ENCODE data around the gene KPNA6. TPM values are rescaled to one million over a fixed set of nuclear protein-coding genes. Genes with fewer than 3 reads are reported as not detected.
A peak's percentile ranks its signal among the peaks of the same experiment; 100 is the strongest.

Gene KPNA6
- total and polyA plus RNA-seq, 2 of the 13 experiments (the other 11 are each of a cell fraction or from before 2014, with no cell fraction given), result 22.0 to 47.5 TPM

DNA sequence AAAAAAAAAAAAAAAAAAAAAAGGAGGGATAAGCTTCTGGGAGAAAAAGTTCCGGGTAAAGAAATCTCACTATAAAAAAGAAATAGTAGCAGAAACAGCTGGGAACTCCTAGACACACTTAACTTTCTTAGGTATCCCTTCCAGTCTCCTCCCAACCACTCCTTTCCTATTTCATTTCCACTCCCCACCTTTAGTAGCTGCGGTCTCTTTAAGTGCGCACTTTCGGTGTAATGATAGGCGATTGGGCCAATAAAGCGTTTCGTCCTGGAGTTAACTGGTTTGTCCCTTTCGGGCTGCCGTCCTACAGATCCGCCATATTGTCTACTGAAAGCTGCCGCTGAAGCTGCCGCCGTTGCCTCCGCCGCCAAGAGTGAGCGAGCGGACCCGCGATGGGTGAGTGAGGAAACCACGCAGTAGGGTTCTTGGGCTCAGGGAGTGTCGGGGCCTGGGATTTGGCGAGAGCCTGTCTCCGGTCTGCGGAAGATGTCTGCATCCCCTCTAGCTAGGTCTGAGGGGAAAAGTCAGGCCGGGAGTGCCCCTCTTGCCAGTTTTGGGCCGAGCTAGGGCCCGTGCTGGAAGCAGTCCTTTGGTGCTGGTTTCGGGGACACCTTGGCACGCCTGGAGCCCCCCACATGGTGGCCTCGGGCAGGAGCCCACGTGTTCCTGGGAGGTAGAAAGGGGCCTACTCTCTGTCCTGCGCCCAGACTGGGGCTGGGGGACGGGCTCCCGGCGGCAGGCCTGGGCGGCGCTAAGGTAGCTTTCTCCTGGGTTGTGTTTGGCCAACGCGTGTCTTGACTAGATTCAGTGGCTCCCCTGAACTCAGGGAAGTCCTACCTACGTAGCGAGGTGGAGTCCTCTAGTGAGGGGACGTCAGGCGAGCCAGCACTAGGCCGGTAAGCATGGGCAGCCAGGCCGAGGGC is at the start of gene KPNA6 (continued):
- 0 out of 2 replicates have a peak, but pooled peaks have one; percentile 77 for TF ChIP-seq SIN3A (IDR thresholded peaks at IDR 0.05; ENCODE audit: borderline replicate concordance, low read depth, low read length)
- no peak for TF ChIP-seq ZNF292 (CRISPR knock-in tag; IDR thresholded peaks at IDR 0.05; ENCODE audit: borderline replicate concordance, low read depth)
- TF ChIP-seq, protein P1, sequence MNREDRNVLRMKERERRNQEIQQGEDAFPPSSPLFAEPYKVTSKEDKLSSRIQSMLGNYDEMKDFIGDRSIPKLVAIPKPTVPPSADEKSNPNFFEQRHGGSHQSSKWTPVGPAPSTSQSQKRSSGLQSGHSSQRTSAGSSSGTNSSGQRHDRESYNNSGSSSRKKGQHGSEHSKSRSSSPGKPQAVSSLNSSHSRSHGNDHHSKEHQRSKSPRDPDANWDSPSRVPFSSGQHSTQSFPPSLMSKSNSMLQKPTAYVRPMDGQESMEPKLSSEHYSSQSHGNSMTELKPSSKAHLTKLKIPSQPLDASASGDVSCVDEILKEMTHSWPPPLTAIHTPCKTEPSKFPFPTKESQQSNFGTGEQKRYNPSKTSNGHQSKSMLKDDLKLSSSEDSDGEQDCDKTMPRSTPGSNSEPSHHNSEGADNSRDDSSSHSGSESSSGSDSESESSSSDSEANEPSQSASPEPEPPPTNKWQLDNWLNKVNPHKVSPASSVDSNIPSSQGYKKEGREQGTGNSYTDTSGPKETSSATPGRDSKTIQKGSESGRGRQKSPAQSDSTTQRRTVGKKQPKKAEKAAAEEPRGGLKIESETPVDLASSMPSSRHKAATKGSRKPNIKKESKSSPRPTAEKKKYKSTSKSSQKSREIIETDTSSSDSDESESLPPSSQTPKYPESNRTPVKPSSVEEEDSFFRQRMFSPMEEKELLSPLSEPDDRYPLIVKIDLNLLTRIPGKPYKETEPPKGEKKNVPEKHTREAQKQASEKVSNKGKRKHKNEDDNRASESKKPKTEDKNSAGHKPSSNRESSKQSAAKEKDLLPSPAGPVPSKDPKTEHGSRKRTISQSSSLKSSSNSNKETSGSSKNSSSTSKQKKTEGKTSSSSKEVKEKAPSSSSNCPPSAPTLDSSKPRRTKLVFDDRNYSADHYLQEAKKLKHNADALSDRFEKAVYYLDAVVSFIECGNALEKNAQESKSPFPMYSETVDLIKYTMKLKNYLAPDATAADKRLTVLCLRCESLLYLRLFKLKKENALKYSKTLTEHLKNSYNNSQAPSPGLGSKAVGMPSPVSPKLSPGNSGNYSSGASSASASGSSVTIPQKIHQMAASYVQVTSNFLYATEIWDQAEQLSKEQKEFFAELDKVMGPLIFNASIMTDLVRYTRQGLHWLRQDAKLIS (CRISPR knock-in tag; IDR thresholded peaks at IDR 0.05), result no peak
- peak; percentile 85; the same call in 1 of the 2 replicates for TF ChIP-seq ZNF33A (CRISPR knock-in tag; IDR thresholded peaks at IDR 0.05; ENCODE audit: borderline replicate concordance)
- TF ChIP-seq HNRNPH1 (optimal IDR thresholded peaks at IDR 0.05; ENCODE audit: low read depth, low read length), result no peak
- TF ChIP-seq HOXA9 (CRISPR knock-in tag; IDR thresholded peaks at IDR 0.05; ENCODE audit: borderline replicate concordance), result no peak
- TF ChIP-seq, protein P2, sequence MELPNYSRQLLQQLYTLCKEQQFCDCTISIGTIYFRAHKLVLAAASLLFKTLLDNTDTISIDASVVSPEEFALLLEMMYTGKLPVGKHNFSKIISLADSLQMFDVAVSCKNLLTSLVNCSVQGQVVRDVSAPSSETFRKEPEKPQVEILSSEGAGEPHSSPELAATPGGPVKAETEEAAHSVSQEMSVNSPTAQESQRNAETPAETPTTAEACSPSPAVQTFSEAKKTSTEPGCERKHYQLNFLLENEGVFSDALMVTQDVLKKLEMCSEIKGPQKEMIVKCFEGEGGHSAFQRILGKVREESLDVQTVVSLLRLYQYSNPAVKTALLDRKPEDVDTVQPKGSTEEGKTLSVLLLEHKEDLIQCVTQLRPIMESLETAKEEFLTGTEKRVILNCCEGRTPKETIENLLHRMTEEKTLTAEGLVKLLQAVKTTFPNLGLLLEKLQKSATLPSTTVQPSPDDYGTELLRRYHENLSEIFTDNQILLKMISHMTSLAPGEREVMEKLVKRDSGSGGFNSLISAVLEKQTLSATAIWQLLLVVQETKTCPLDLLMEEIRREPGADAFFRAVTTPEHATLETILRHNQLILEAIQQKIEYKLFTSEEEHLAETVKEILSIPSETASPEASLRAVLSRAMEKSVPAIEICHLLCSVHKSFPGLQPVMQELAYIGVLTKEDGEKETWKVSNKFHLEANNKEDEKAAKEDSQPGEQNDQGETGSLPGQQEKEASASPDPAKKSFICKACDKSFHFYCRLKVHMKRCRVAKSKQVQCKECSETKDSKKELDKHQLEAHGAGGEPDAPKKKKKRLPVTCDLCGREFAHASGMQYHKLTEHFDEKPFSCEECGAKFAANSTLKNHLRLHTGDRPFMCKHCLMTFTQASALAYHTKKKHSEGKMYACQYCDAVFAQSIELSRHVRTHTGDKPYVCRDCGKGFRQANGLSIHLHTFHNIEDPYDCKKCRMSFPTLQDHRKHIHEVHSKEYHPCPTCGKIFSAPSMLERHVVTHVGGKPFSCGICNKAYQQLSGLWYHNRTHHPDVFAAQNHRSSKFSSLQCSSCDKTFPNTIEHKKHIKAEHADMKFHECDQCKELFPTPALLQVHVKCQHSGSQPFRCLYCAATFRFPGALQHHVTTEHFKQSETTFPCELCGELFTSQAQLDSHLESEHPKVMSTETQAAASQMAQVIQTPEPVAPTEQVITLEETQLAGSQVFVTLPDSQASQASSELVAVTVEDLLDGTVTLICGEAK (IDR thresholded peaks at IDR 0.05), result no peak
- TF ChIP-seq, protein P2 (CRISPR knock-in tag; IDR thresholded peaks at IDR 0.05), result peak; percentile 96
- TF ChIP-seq MATR3 (CRISPR knock-in tag; IDR thresholded peaks at IDR 0.05), result no peak
- no peak for TF ChIP-seq ZNF510 (CRISPR knock-in tag; IDR thresholded peaks at IDR 0.05; ENCODE audit: low read depth)
- TF ChIP-seq JUND (CRISPR knock-in tag; IDR thresholded peaks at IDR 0.05), result no peak; the same call in 1 of the 2 replicates
- TF ChIP-seq, protein P3, sequence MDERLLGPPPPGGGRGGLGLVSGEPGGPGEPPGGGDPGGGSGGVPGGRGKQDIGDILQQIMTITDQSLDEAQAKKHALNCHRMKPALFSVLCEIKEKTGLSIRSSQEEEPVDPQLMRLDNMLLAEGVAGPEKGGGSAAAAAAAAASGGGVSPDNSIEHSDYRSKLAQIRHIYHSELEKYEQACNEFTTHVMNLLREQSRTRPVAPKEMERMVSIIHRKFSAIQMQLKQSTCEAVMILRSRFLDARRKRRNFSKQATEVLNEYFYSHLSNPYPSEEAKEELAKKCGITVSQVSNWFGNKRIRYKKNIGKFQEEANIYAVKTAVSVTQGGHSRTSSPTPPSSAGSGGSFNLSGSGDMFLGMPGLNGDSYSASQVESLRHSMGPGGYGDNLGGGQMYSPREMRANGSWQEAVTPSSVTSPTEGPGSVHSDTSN (CRISPR knock-in tag; IDR thresholded peaks at IDR 0.05), result no peak
